CD14-positive monocyte (primary cell): Measurements from ENCODE around the gene SBF2. TPM values are rescaled to one million over a fixed set of nuclear protein-coding genes. Genes with fewer than 3 reads are reported as not detected.
A peak's percentile ranks its signal among the peaks of the same experiment; 100 is the strongest.

Source experiments
- DNase-seq, 3 donors: peaks; one replicate each; pipeline ENCODE4 v3.0.0-alpha.2; 2011 to 2022
- H2AFZ ChIP-seq: 2 replicates; pipeline ENCODE4 v1.6.0; 2012; ENCODE audit warnings: mild to moderate bottlenecking, low read depth, low read length, inconsistent platforms; ENCODE audit not compliant: insufficient read depth, poor library complexity, severe bottlenecking
- H3K27ac ChIP-seq, 2 donors: 1 replicate in 1 of 2; 2 replicates in 1 of 2; pipeline ENCODE4 v1.5.1; 2012 to 2013; ENCODE audit warnings: low read length in 2 of 2, control low read depth in 1 of 2, inconsistent platforms in 1 of 2, low read depth in 1 of 2, mild to moderate bottlenecking in 1 of 2
- H3K27me3 ChIP-seq, 2 donors: one replicate each; pipeline versions ENCODE4 v1.6.0 to v1.6.1; 2011 to 2013; ENCODE audit warnings: low read length in 2 of 2; ENCODE audit not compliant: control insufficient read depth in 2 of 2, insufficient read depth in 2 of 2
- H3K36me3 ChIP-seq, 2 donors: replicated peaks in 1 of 2; 1 replicate in 1 of 2; 2 replicates in 1 of 2; pipeline versions ENCODE4 v1.5.1 to v1.6.1; 2012 to 2013; ENCODE audit warnings: low read length in 2 of 2, control low read depth in 1 of 2, inconsistent platforms in 1 of 2, mild to moderate bottlenecking in 1 of 2; ENCODE audit not compliant: insufficient read depth in 2 of 2, control insufficient read depth in 1 of 2
- H3K4me1 ChIP-seq, 2 donors: 1 replicate in 1 of 2; 2 replicates in 1 of 2; pipeline versions ENCODE4 v1.5.1 to v1.6.1; 2012 to 2013; ENCODE audit warnings: low read length in 2 of 2, control low read depth in 1 of 2, inconsistent platforms in 1 of 2, mild to moderate bottlenecking in 1 of 2, moderate library complexity in 1 of 2; ENCODE audit not compliant: insufficient read depth in 2 of 2, control insufficient read depth in 1 of 2
- H3K4me2 ChIP-seq: replicated peaks from 2 replicates; pipeline ENCODE3; 2012; ENCODE audit warnings: low read length, moderate library complexity, mild to moderate bottlenecking; ENCODE audit not compliant: poor library complexity, severe bottlenecking; ENCODE audit errors: extremely low read depth
- H3K4me3 ChIP-seq, 3 experiments: fragments of 200-600 bp in 1 of 3; sonication (generic) in 1 of 3; replicated peaks in 1 of 3; 1 replicate in 2 of 3; 2 replicates in 1 of 3; pipeline ENCODE4 v1.5.1; 2011 to 2013; ENCODE audit warnings: low read length in 3 of 3, mild to moderate bottlenecking in 3 of 3, control low read depth in 2 of 3, low read depth in 2 of 3, inconsistent platforms in 1 of 3, moderate library complexity in 1 of 3
- H3K79me2 ChIP-seq: 2 replicates; pipeline ENCODE4 v1.6.0; 2012; ENCODE audit warnings: mild to moderate bottlenecking, control low read depth, inconsistent platforms, low read length, moderate library complexity; ENCODE audit not compliant: insufficient read depth
- H3K9ac ChIP-seq: 2 replicates; pipeline ENCODE4 v1.6.0; 2017; ENCODE audit warnings: low read length, mild to moderate bottlenecking; ENCODE audit not compliant: insufficient read depth, poor library complexity, severe bottlenecking
- H3K9me3 ChIP-seq, 2 donors: replicated peaks in 1 of 2; 1 replicate in 1 of 2; 2 replicates in 1 of 2; pipeline versions ENCODE4 v1.5.1 to v1.6.1; 2012 to 2013; ENCODE audit warnings: low read length in 2 of 2, control low read depth in 1 of 2; ENCODE audit not compliant: control insufficient read depth in 1 of 2, insufficient read depth in 1 of 2
- H4K20me1 ChIP-seq: 2 replicates; pipeline ENCODE4 v1.6.0; 2012; ENCODE audit warnings: mild to moderate bottlenecking, low read length, control low read depth, moderate library complexity; ENCODE audit not compliant: insufficient read depth
- H3K27ac Mint-ChIP-seq, 7 donors: one replicate each; pipeline ENCODE4 v1.8.0; 2020; ENCODE audit warnings: mild to moderate bottlenecking in 7 of 7, mixed read lengths in 7 of 7, moderate library complexity in 6 of 7, inconsistent platforms in 2 of 7
- H3K27me3 Mint-ChIP-seq, 3 donors: one replicate each; pipeline ENCODE4 v1.8.0; 2021 to 2022; ENCODE audit warnings: low read depth in 3 of 3, mild to moderate bottlenecking in 3 of 3, mixed read lengths in 3 of 3, moderate library complexity in 3 of 3, inconsistent platforms in 1 of 3
- H3K36me3 Mint-ChIP-seq, 2 donors: one replicate each; pipeline ENCODE4 v1.8.0; 2020; ENCODE audit warnings: mixed read lengths in 2 of 2, inconsistent platforms in 1 of 2, mild to moderate bottlenecking in 1 of 2
- H3K4me1 Mint-ChIP-seq: one replicate; pipeline ENCODE4 v1.8.0; 2020; ENCODE audit warnings: mild to moderate bottlenecking, mixed read lengths
- H3K4me3 Mint-ChIP-seq, 2 donors: one replicate each; pipeline ENCODE4 v1.8.0; 2020; ENCODE audit warnings: mild to moderate bottlenecking in 2 of 2, mixed read lengths in 2 of 2, moderate library complexity in 1 of 2
- H3K9me3 Mint-ChIP-seq, 7 donors: one replicate each; pipeline ENCODE4 v1.8.0; 2020 to 2022; ENCODE audit warnings: mixed read lengths in 7 of 7, mild to moderate bottlenecking in 6 of 7, moderate library complexity in 6 of 7, inconsistent platforms in 2 of 7
- CTCF ChIP-seq: fragments of 200-600 bp; IDR thresholded peaks from one replicate; pipeline ENCODE4 v1.8.0; 2022; ENCODE audit warnings: antibody characterized with exemption, mild to moderate bottlenecking
- WGBS: methylation state at CpG from one replicate; pipeline ENCODE4 v1.1.5; 2013; ENCODE audit warnings: missing lambda C conversion rate; ENCODE audit not compliant: insufficient coverage; 5-methylcytosine and 5-hydroxymethylcytosine counted together
- intact Hi-C, 2 donors: fragments of 100-400 bp; cut with micrococcal nuclease; formaldehyde crosslinking; loops; one replicate each; pipeline versions ENCODE4 v1.15.0 to v1.15.1; 2023
- polyA plus RNA-seq, 3 donors: library from polyadenylated mRNA; depleted of rRNA in 1 of 3; unstranded in 2 of 3; stranded (reverse) in 1 of 3; fragments of 300-500 nt in 2 of 3; fragments of >200 nt in 1 of 3; fragmentation: Illumina TruSeq in 2 of 3; gene quantifications; 1 replicate in 2 of 3; 2 replicates in 1 of 3; pipeline ENCODE4 v1.2.3, GENCODE V29; 2012 to 2021

The SBF2 gene
- polyA plus RNA-seq, 3 donors: 8.9 to 30.7 (median 16.4) TPM

- H3K4me3 Mint-ChIP-seq: peak overlapping the region; percentile 45 to 63
- Histone ChIP-seq H3K9me3 (no peaks in the 10 kb centered on the region), H3K9ac (no peak overlapping the region), H3K4me1 (peaks cover 80 to 89% of the 10 kb centered on the region in 2 donors), H2AFZ (no peak overlapping the region), H3K36me3 (no peaks in the 10 kb centered on the region), H3K4me2 (peak overlapping the region; percentile 21), H3K27me3 (no peaks in the 10 kb centered on the region), H3K79me2 (peaks cover 95% of the 10 kb centered on the region), H3K4me3 (peak overlapping the region in 1 of 3 experiments; percentile 11), H3K27ac (peak overlapping the region; percentile 11 to 72), H4K20me1 (peaks cover 20% of the 10 kb centered on the region)
- peaks cover 0 to 2% (median 0%) of the 10 kb centered on the region in 7 donors for H3K9me3 Mint-ChIP-seq
- DNase-seq: peak in 1 of 3 donors; percentile 43
- 95% methylated on average over 6 of the region's 10 CpGs for WGBS
- H3K27ac Mint-ChIP-seq: peak overlapping the region; percentile 83 to 93 (median 90)
- peaks cover 69% of the 10 kb centered on the region for H3K4me1 Mint-ChIP-seq
- peaks cover 8 to 14% of the 10 kb centered on the region in 2 donors for H3K36me3 Mint-ChIP-seq
- no peaks in the 10 kb centered on the region for H3K27me3 Mint-ChIP-seq
- intact Hi-C loops: loop anchor here in 1 of 2 donors (10.0 kb wide), 1 partner anchor 1555 kb away; the partner anchor contains the start of gene USP47
- no peak for TF ChIP-seq CTCF
These were observed 4.1 kb downstream of the SBF2 start for GRCh38 chr11:10289765-10290380.

DNA sequence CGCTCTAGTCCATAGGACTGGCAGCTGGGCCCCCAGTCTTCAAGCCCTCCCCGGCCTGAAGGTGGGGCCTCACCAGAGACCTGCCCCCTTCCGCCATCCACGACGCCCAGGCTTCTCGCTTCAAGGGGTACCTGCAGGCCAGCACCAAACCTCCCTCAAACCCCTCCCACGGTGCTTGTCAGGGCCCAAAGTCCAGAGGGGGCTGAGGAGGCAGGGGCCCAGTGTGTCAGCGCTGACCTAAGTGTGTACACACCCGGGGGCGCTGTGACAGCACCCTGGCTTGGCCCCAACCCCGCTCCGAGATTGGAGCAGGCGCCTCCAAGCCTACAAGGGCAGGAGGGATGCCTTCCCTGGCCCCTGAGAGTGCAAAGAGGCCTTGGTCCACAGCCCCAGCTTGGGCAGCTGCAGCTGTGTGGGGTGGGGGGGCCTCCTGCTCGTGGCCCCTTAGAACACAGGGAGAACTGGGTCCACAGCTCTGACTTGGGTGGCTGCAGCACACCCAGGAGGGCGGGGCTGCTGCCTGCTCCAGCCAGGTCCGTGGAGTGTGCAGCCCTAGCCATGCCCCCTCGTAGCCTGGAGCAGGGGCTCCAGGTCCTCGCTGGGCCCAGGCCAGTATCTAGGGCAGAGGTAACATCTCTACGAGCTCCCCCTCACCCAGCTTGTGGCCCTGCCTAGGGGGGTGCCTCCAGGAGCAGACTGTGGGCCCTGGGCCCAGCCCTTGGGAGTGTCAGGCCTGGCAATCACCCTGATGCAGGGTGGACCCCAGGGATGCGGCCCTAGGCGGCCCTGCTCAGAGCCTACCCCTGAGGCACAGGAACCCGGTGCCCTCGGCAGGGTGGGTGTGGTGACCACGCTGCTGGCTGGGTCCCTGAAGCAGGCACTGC, 4.9 kb downstream of the SBF2 start:
- peaks cover 0 to 2% (median 0%) of the 10 kb centered on the region in 7 donors for H3K9me3 Mint-ChIP-seq
- H3K79me2 ChIP-seq: peaks cover 99% of the 10 kb centered on the region

More for the DNA sequence above, 4.9 kb downstream of the SBF2 start:
- no peak overlapping the region for H3K9ac ChIP-seq
- peaks cover 25% of the 10 kb centered on the region for H4K20me1 ChIP-seq
- DNase-seq: no peak
- peaks cover 8 to 14% of the 10 kb centered on the region in 2 donors for H3K36me3 Mint-ChIP-seq
- H3K4me3 Mint-ChIP-seq: no peak overlapping the region
- H3K4me1 ChIP-seq: peaks cover 81 to 90% of the 10 kb centered on the region in 2 donors
- no peak for TF ChIP-seq CTCF
- peak overlapping the region; percentile 43 to 72 for H3K27ac ChIP-seq
- H3K9me3 ChIP-seq: no peaks in the 10 kb centered on the region
- H3K4me1 Mint-ChIP-seq: peaks cover 75% of the 10 kb centered on the region
- H2AFZ ChIP-seq: no peak overlapping the region
- peak overlapping the region in 3 of 7 donors; percentile 60 to 83 (median 74) for H3K27ac Mint-ChIP-seq
- no peaks in the 10 kb centered on the region for H3K36me3 ChIP-seq
- intact Hi-C loops: no loop called here
- H3K27me3 ChIP-seq: no peaks in the 10 kb centered on the region
- H3K4me2 ChIP-seq: no peak overlapping the region
- H3K4me3 ChIP-seq: no peak overlapping the region
- 95% methylated on average over 22 of the region's 24 CpGs for WGBS
- no peaks in the 10 kb centered on the region for H3K27me3 Mint-ChIP-seq
